Heart right ventricle (tissue), 16 donors: ENCODE measurements around the gene PIGP. TPM values are rescaled to one million over a fixed set of nuclear protein-coding genes. Genes with fewer than 3 reads are reported as not detected.
"Not testable (repeated sequence)": the region's sequence is repeated elsewhere in the genome, so short reads cannot be mapped to it uniquely, and the experiment has no call there.

Experiments used
- ATAC-seq, 8 donors: fragments of 200-7000 bp; cut with Tn5 transposase; one replicate each; pipeline ENCODE4 v1.9.1; 2020; ENCODE audit warnings: mild to moderate bottlenecking in 8 of 8, moderate library complexity in 8 of 8, moderate number of reproducible peaks in 1 of 8
- DNase-seq, 2 donors: peaks; one replicate each; pipeline ENCODE4 v3.0.0-alpha.2; 2020
- H3K27ac ChIP-seq, 10 donors: fragments of 200-600 bp; sonication (generic) in 2 of 10; one replicate each; pipeline versions ENCODE4 v1.5.0 to v1.8.0; 2020 to 2022; ENCODE audit warnings: mild to moderate bottlenecking in 3 of 10
- H3K27me3 ChIP-seq, 7 donors: fragments of 200-600 bp; one replicate each; pipeline ENCODE4 v1.8.0; 2021 to 2022; ENCODE audit warnings: mild to moderate bottlenecking in 2 of 7
- H3K36me3 ChIP-seq, 9 donors: fragments of 200-600 bp; sonication (generic) in 1 of 9; one replicate each; pipeline versions ENCODE4 v1.5.0 to v1.8.0; 2020 to 2022; ENCODE audit warnings: mild to moderate bottlenecking in 2 of 9
- H3K4me1 ChIP-seq, 9 donors: fragments of 200-600 bp; sonication (generic) in 1 of 9; one replicate each; pipeline versions ENCODE4 v1.5.0 to v1.8.0; 2020 to 2022; ENCODE audit warnings: mild to moderate bottlenecking in 4 of 9
- H3K4me3 ChIP-seq, 10 donors: fragments of 200-600 bp; sonication (generic) in 2 of 10; one replicate each; pipeline versions ENCODE4 v1.5.0 to v1.8.0; 2020 to 2022; ENCODE audit warnings: mild to moderate bottlenecking in 7 of 10, moderate library complexity in 2 of 10
- H3K9me3 ChIP-seq, 11 donors: fragments of 200-600 bp in 10 of 11; sonication (generic) in 2 of 11; one replicate each; pipeline versions ENCODE4 v1.5.0 to v1.8.0; 2013 to 2022; ENCODE audit warnings: mild to moderate bottlenecking in 2 of 11, control low read depth in 1 of 11, moderate library complexity in 1 of 11
- CTCF ChIP-seq, 9 donors: fragments of 200-600 bp; sonication (generic) in 2 of 9; IDR thresholded peaks; one replicate each; pipeline versions ENCODE4 v1.5.0 to v1.8.0; 2021 to 2022; ENCODE audit warnings: antibody characterized with exemption in 9 of 9, mild to moderate bottlenecking in 5 of 9, moderate library complexity in 1 of 9
- WGBS, 2 donors: extraction: QIAGEN DNeasy Blood & Tissue Kit; methylation state at CpG; one replicate each; pipeline ENCODE4 v1.1.7; 2013; ENCODE audit warnings: inconsistent platforms in 1 of 2; 5-methylcytosine and 5-hydroxymethylcytosine counted together
- intact Hi-C, 10 donors: fragments of 100-400 bp; cut with DNase I; formaldehyde crosslinking; loops; one replicate each; pipeline versions ENCODE4 v1.11.1 to v1.14.2; 2022
- long read RNA-seq, 3 donors: library from polyadenylated mRNA; unstranded; transcript quantifications; one replicate each; pipeline ENCODE4 v2.0.0, GENCODE V29; 2020 to 2021
- polyA plus RNA-seq, 2 donors: library from polyadenylated mRNA; stranded (reverse); fragments of 200-250 nt; gene quantifications; one replicate each; pipeline ENCODE4 v1.2.3, GENCODE V29; 2013
- total RNA-seq, 10 donors: library from RNA; stranded (reverse); fragmentation: NEBNext Ultra II Directional in 3 of 10; extraction: Animal tissue kit (Norgen Biotek cat#: 25700) in 3 of 10; gene quantifications; one replicate each; pipeline versions ENCODE4 v1.2.1 to v1.2.4, GENCODE V29; 2021 to 2023
- donor health status: Arrhythmogenic right ventricular cardiomyopathy.
- donor health status: ischemic (EF 13 %, LVEDD 7.1; RV severe dilation, severe dysfunction).
- donor health status: healthy with polysubstance abuse.
- donor health status: DM: no; HTN: yes; CAD: no.
- donor health status: DM: no; HTN: no; CAD: no.
- donor health status: ischemic (EF 25% LVEDD 6.9; RV normal size, moderate dysfunction).
- donor health status: ischemic (EF 25% LVEDD 5.7; RV mildly dilated, moderate dysfunction).
- donor health status: healthy.
- donor health status: DM: yes; HTN: yes; CAD: no.
- donor health status: Ischemic cardiomyopathy.
- donor health status: ischemic (EF 35%, LVEDD 5.7; RV mildly dilated, moderate dysfunction).
- donor health status: nonischemic (EF 11% LVEDD 7.7; RV severe dilation, severe dysfunction).
- donor health status: DM: yes; HTN: yes; CAD: no.
- donor health status: PGD.
- donor health status: ischemic (EF 29% LVEDD 5.4; RV normal size, mild dysfunction).
- donor health status: nonischemic (EF 23%, LVEDD 6.1; RV moderate dilation, normal function).

PIGP gene
- total RNA-seq (10 to 100 TPM; 33.9 to 41.8 (median 38.3) TPM), polyA plus RNA-seq (10 to 100 TPM; 24.5 to 32.1 TPM)
- long read RNA-seq, donor 1, full-length matches to known transcripts = 17 of 18 reads
- long read RNA-seq, donor 1, partial matches to known transcripts = 1 of 18 reads
- long read RNA-seq, donor 1, other reads (novel, unspliced or antisense) = 0 of 18 reads
- long read RNA-seq, donor 2, full-length matches to known transcripts = 35 of 40 reads
- long read RNA-seq, donor 2, partial matches to known transcripts = 2 of 40 reads
- long read RNA-seq, donor 2, other reads (novel, unspliced or antisense) = 3 of 40 reads
- long read RNA-seq, donor 3, full-length matches to known transcripts = 17 of 21 reads
- long read RNA-seq, donor 3, partial matches to known transcripts = 2 of 21 reads
- long read RNA-seq, donor 3, other reads (novel, unspliced or antisense) = 2 of 21 reads

GRCh38 chr21:37072988-37073416 lies at the start of gene PIGP, which contains the start of gene TTC3:
TSS of gene PIGP (minus strand) at chr21:37073071. CDS start at chr21:37072515, 556 bp downstream.
TSS of gene TTC3 (plus strand) at chr21:37073254. CDS start at chr21:37087258, 14,004 bp downstream.
- intact Hi-C loops = loop anchor here in 6 of 10 donors (5.0 to 10.0 kb wide), 6 partner anchors 78 to 492 kb away; partner anchors contain the start of gene HLCS (in 2 of the 6)
- Histone ChIP-seq H3K4me3 (peak within 1 kb of the TSS; percentile 63 to 95 (median 89)), H3K4me1 (peaks cover 0 to 30% (median 23%) of the 10 kb centered on the region in 9 donors), H3K27me3 (no peaks in the 10 kb centered on the region), H3K27ac (peak within 1 kb of the TSS; percentile 94 to 100 (median 98)), H3K9me3 (peaks cover 0 to 6% (median 0%) of the 10 kb centered on the region in 11 donors), H3K36me3 (peaks cover 0 to 30% (median 0%) of the 10 kb centered on the region in 9 donors)
- DNase-seq = peak; percentile 96 to 98
- peak; percentile 89 to 94 (median 92) for ATAC-seq
- no peak for TF ChIP-seq CTCF (IDR thresholded peaks at IDR 0.05)
- WGBS, 2 donors = 0 to 2% methylated on average over 32 to 61 of the region's 61 CpGs

DNA sequence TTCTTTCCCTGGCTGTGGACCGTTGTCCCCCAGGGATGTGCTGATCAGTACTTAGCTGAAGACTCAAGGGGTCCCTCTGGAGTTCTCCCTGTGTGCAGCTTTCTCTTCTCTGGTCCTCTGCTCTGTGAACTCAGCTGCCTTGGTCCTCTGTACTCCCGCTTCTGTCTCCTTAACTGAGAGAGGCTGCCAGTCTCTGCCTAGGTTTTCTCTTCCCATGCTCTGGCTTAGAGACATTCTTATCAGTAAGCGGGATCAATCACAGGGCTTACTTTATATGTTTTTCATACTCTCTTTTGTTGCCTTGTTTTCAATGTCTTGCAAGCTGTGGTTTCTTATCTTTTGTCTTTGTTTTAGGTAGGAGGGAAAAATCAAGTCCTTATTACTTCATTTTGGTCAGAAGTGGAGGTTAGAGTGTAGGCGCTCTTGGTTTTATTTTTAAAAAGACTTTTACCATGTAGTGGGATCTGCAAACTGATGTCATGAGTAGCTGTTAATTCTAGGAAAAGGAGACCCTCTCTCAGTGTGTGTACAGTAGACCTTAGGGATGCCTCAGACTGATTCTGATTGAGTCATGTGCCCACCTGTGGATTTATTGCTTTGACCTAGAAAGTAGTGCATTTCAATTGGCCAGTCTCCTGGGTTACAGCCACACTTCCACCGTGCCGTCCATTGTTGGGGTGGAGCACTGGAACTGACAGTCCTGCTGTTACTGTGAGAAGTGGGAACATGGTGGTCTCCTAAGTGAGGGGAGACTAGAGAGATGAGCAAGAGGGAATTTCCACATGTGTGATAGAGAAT lies 46.7 kb upstream of the PIGP start:
- Histone ChIP-seq H3K27me3 (no peaks in the 10 kb centered on the region), H3K4me1 (no peaks in the 10 kb centered on the region), H3K4me3 (no peak overlapping the region), H3K36me3 (peaks cover 0 to 54% (median under 1%) of the 10 kb centered on the region in 9 donors), H3K27ac (no peak overlapping the region), H3K9me3 (no peaks in the 10 kb centered on the region)
- no peak for DNase-seq
- 81 to 82% methylated on average over 6 of the region's 6 CpGs for WGBS, 2 donors
- no peak for TF ChIP-seq CTCF (IDR thresholded peaks at IDR 0.05)
- no peak for ATAC-seq
- intact Hi-C loops = no loop called here

GRCh38 chr21:37118187-37118826 lies 45.4 kb upstream of the PIGP start:
- intact Hi-C loops = no loop called here
- ATAC-seq (no peak), DNase-seq (no peak)
- TF ChIP-seq CTCF (IDR thresholded peaks at IDR 0.05) = no peak
- Histone ChIP-seq H3K4me3 (no peak overlapping the region), H3K4me1 (no peaks in the 10 kb centered on the region), H3K27ac (no peak overlapping the region), H3K9me3 (no peaks in the 10 kb centered on the region), H3K27me3 (no peaks in the 10 kb centered on the region), H3K36me3 (peaks cover 0 to 41% (median 0%) of the 10 kb centered on the region in 9 donors)
- 0 to 60% methylated on average over 1 of the region's 1 CpG for WGBS, 2 donors

DNA sequence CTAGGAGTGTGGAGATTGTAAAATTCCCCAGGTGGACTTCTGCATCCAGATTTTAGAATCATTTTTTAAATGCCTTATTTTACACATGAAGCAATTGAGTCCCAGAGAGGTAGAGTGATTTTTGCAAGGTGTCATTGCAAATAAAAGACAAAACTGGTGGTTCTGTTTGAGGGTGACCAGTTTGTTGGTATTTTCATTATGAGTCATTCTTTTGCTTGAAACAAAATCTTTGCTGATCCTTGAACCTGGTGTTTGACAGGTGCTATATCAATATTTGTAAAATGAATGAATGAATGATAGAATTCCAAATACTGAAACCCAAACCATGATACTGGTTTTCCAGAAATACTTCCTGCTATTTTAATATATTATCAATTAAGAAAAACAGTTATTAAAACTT lies 44.3 kb upstream of the PIGP start:
- no peaks in the 10 kb centered on the region for H3K4me1 ChIP-seq
- intact Hi-C loops = no loop called here
- ATAC-seq (no peak), DNase-seq (no peak)
- no peaks in the 10 kb centered on the region for H3K9me3 ChIP-seq
- H3K27me3 ChIP-seq = no peaks in the 10 kb centered on the region
- no peak overlapping the region for H3K27ac ChIP-seq
- no peak overlapping the region for H3K4me3 ChIP-seq
- peaks cover 0 to 30% (median 0%) of the 10 kb centered on the region in 9 donors for H3K36me3 ChIP-seq
- TF ChIP-seq CTCF (IDR thresholded peaks at IDR 0.05) = no peak

DNA sequence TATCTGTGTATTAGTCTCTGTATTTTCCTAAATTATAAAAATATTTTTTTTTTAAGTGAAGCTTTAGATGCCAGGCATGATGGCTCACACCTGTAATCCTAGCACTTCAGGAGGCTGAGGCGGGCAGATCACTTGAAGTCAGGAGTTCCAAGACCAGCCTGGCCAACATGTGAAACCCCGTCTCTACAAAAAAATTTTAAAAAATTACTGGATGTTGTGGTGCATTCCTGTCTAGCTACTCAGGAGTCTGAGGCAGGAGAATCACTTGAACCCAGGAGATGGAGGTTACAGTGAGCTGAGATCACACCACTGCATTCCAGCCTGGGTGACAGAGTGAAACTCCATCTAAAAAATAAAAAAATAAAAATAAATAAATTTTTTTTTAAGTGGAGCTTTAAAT lies 43.6 kb upstream of the PIGP start:
- WGBS, 2 donors = 95 to 97% methylated on average over 2 of the region's 2 CpGs
- DNase-seq, H3K4me1 ChIP-seq, H3K27me3 ChIP-seq, intact Hi-C loops, H3K27ac ChIP-seq, H3K4me3 ChIP-seq, ATAC-seq, H3K9me3 ChIP-seq: not testable (repeated sequence)
- peaks cover 0 to 30% (median 0%) of the 10 kb centered on the region in 9 donors for H3K36me3 ChIP-seq

- intact Hi-C loops, ATAC-seq: not testable (repeated sequence)
- H3K36me3 ChIP-seq = peaks cover 0 to 16% (median under 1%) of the 10 kb centered on the region in 9 donors
Observed at GRCh38 chr21:37114301-37114700, 41.4 kb upstream of the PIGP start.

More at GRCh38 chr21:37114301-37114700, 41.4 kb upstream of the PIGP start:
- WGBS, 2 donors = 82 to 95% methylated on average over 1 of the region's 3 CpGs
- H3K9me3 ChIP-seq, H3K27me3 ChIP-seq, H3K4me3 ChIP-seq, DNase-seq, H3K27ac ChIP-seq, H3K4me1 ChIP-seq: not testable (repeated sequence)
